Stimulated activated memory B cell treated with anti-CD40 and anti-IgM and Interleukin-4, amounts not matched to agents 10 μg/mL and 1 μg/mL and 100 μg/mL, for 72 hours (primary cell): Measurements from ENCODE around the gene PPM1L.

Experiments used
- ATAC-seq: fragments of 150-1000 bp; cut with Tn5 transposase; 2 replicates; pipeline ENCODE4 v1.10.0; 2021
- H3K27ac Mint-ChIP-seq: one replicate; pipeline ENCODE4 v1.8.0; 2022; ENCODE audit warnings: mild to moderate bottlenecking, mixed read lengths
- H3K27me3 Mint-ChIP-seq: one replicate; pipeline ENCODE4 v1.8.0; 2022; ENCODE audit warnings: mixed read lengths
- H3K36me3 Mint-ChIP-seq: one replicate; pipeline ENCODE4 v1.8.0; 2022; ENCODE audit warnings: mixed read lengths
- H3K4me1 Mint-ChIP-seq: one replicate; pipeline ENCODE4 v1.8.0; 2022; ENCODE audit warnings: mixed read lengths
- H3K4me3 Mint-ChIP-seq: one replicate; pipeline ENCODE4 v1.8.0; 2022; ENCODE audit warnings: mild to moderate bottlenecking, moderate library complexity, mixed read lengths
- H3K9me3 Mint-ChIP-seq: one replicate; pipeline ENCODE4 v1.8.0; 2022; ENCODE audit warnings: mixed read lengths

Gene PPM1L

GRCh38 chr3:161064413-161064812 lies 308.4 kb downstream of the PPM1L start:
- no peak overlapping the region for H3K27ac Mint-ChIP-seq
- peaks cover 35% of the 10 kb centered on the region for H3K4me1 Mint-ChIP-seq
- H3K9me3 Mint-ChIP-seq, result no peaks in the 10 kb centered on the region
- peaks cover 17% of the 10 kb centered on the region for H3K36me3 Mint-ChIP-seq
- no peak overlapping the region for H3K4me3 Mint-ChIP-seq
- no peaks in the 10 kb centered on the region for H3K27me3 Mint-ChIP-seq
- ATAC-seq, result no peak

- Mint-ChIP-seq H3K4me3 (no peak overlapping the region), H3K36me3 (peaks cover 17% of the 10 kb centered on the region)
Measured at GRCh38 chr3:161066930-161067329, 310.9 kb downstream of the PPM1L start.

GRCh38 chr3:161067335-161067734 lies 311.3 kb downstream of the PPM1L start:
- Mint-ChIP-seq H3K27ac (peak overlapping the region; percentile 57), H3K4me1 (peaks cover 49% of the 10 kb centered on the region), H3K36me3 (peaks cover 17% of the 10 kb centered on the region), H3K9me3 (no peaks in the 10 kb centered on the region), H3K27me3 (no peaks in the 10 kb centered on the region), H3K4me3 (no peak overlapping the region)
- ATAC-seq, result no peak

More at GRCh38 chr3:161066930-161067329, 310.9 kb downstream of the PPM1L start:
- H3K4me1 Mint-ChIP-seq, result peaks cover 49% of the 10 kb centered on the region
- H3K27me3 Mint-ChIP-seq, result no peaks in the 10 kb centered on the region
- peak; percentile 24 for ATAC-seq
- H3K9me3 Mint-ChIP-seq, result no peaks in the 10 kb centered on the region
- peak overlapping the region; percentile 57 for H3K27ac Mint-ChIP-seq

DNA sequence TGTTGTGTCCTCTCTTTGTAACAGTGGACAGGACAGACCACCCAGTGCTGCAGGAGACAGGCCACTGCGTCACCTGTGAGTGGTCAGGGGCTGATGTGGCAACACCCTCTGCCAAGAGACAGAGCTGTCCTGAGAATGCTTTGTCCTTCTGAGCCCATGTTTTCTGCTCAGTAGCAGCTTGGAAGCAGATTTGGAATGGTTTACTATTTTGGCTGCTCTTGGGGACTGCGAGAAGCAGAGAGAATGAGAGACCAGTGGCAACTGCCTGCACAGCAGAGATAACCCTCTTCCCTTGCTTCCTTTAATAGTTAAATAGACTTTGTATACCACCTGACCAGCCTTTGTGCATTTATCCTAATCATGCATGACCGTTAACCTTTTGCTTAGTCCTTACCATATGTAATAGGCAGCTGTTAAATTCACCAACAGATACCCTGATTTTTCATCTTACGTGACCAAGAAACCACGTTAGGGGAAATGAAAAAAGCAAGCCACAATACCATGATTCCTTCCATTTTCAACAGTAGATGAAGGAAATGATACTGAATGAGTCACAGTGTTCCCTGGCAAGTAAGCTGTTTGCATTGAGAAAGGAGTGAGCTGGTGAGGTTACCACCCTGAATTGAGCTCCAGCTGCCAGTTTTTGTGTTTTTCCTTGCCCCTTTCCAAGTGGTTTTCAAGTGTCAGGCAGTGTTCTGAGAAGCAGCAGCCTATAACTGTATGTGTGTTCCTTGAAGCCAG lies 313.6 kb downstream of the PPM1L start:
- peak overlapping the region; percentile 27 for H3K4me3 Mint-ChIP-seq
- H3K9me3 Mint-ChIP-seq, result no peaks in the 10 kb centered on the region
- H3K4me1 Mint-ChIP-seq, result peaks cover 49% of the 10 kb centered on the region
- ATAC-seq, result peak; percentile 97
- H3K36me3 Mint-ChIP-seq, result peaks cover 17% of the 10 kb centered on the region
- peak overlapping the region; percentile 57 for H3K27ac Mint-ChIP-seq
- H3K27me3 Mint-ChIP-seq, result no peaks in the 10 kb centered on the region

GRCh38 chr3:161070252-161070930 lies 314.4 kb downstream of the PPM1L start:
- Mint-ChIP-seq H3K4me3 (no peak overlapping the region), H3K36me3 (peaks cover 13% of the 10 kb centered on the region), H3K4me1 (peaks cover 49% of the 10 kb centered on the region), H3K27ac (peak overlapping the region; percentile 57), H3K9me3 (no peaks in the 10 kb centered on the region), H3K27me3 (no peaks in the 10 kb centered on the region)
- no peak for ATAC-seq

DNA sequence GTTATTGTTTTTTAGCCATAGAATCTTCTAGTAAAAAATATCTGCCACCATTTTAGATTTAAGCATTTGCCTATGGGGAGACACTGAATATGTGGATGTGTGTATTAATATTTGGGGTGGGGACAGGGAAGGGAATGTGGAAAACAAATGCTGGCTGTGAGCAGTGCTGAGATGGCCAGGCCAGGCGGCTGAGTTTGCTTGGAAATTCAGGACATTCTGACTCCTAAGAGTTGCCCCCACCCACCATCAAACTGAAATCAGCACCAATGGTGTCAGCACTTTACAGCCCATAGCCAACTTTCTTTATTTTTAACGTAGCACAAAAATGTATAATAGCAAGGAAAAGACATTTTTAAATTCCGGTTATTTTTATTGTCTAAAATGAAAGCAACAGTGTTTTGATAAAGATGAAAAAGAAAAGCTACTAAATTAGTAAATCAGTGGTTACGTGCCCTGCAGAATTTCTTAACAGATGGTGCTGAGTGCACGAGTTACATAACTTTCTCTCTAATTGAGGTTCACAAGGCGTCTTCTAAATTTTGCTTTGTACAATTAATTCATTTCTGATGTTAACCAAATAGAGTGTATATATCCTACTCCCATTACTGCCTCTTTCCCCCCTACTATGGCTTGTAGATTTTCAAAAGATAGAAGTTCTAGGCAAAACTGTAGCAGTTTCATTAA lies 315.1 kb downstream of the PPM1L start:
- ATAC-seq, result no peak
- H3K27ac Mint-ChIP-seq, result no peak overlapping the region
- no peaks in the 10 kb centered on the region for H3K9me3 Mint-ChIP-seq
- peaks cover 11% of the 10 kb centered on the region for H3K36me3 Mint-ChIP-seq
- no peaks in the 10 kb centered on the region for H3K27me3 Mint-ChIP-seq
- H3K4me1 Mint-ChIP-seq, result peaks cover 48% of the 10 kb centered on the region
- no peak overlapping the region for H3K4me3 Mint-ChIP-seq

GRCh38 chr3:161072211-161072621 lies 316.2 kb downstream of the PPM1L start:
- ATAC-seq, result no peak
- Mint-ChIP-seq H3K27ac (no peak overlapping the region), H3K9me3 (no peaks in the 10 kb centered on the region), H3K4me3 (no peak overlapping the region), H3K36me3 (peaks cover 8% of the 10 kb centered on the region), H3K27me3 (no peaks in the 10 kb centered on the region), H3K4me1 (peaks cover 37% of the 10 kb centered on the region)

DNA sequence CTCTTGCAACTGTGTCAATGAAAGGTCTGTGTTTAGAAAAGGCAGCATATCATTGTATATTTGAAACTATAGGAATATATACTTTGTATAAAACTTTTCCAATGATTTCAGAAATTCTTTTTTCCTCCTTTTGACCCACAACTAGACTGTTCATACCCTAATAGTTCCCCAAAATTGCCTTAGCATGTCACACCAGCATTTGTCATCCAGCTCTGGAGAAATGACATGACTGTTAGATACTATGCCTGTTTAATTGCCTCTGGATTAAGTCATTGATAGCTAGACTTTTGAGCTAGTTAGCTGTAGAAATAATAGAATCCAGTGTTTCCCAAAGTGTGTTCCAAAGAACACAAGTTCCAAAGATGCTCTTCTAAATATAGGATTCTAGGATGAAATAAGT lies 316.7 kb downstream of the PPM1L start:
- no peaks in the 10 kb centered on the region for H3K9me3 Mint-ChIP-seq
- H3K27me3 Mint-ChIP-seq, result no peaks in the 10 kb centered on the region
- ATAC-seq, result no peak
- H3K36me3 Mint-ChIP-seq, result peaks cover 7% of the 10 kb centered on the region
- peaks cover 33% of the 10 kb centered on the region for H3K4me1 Mint-ChIP-seq
- no peak overlapping the region for H3K4me3 Mint-ChIP-seq
- no peak overlapping the region for H3K27ac Mint-ChIP-seq

- H3K27me3 Mint-ChIP-seq, result no peaks in the 10 kb centered on the region
- no peak overlapping the region for H3K27ac Mint-ChIP-seq
- H3K9me3 Mint-ChIP-seq, result no peaks in the 10 kb centered on the region
- no peak for ATAC-seq
- no peak overlapping the region for H3K4me3 Mint-ChIP-seq
- H3K4me1 Mint-ChIP-seq, result peaks cover 33% of the 10 kb centered on the region
- H3K36me3 Mint-ChIP-seq, result peaks cover 7% of the 10 kb centered on the region
Measured at GRCh38 chr3:161073181-161073580, 317.1 kb downstream of the PPM1L start.

DNA sequence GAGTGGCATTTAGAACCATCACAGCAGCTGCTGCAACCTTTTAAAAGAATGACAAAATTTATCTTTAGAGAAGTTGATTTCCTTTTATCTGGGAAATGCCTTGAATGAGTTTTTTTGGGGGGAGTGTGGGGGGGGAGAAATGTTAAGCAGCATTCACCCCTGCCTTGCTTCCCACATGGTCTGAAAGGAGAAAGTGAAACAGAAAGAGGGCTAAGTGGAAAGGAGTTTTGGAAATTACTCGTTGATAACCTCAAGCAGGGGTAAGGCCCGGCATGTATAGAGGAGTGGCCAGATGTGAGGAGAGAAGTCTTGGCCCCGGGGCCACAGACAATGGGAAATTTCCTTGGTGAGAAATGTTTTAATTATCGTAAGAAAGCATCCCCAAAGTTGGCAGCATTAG lies 325.6 kb downstream of the PPM1L start:
- Mint-ChIP-seq H3K27me3 (no peaks in the 10 kb centered on the region), H3K27ac (peak overlapping the region; percentile 19), H3K9me3 (no peaks in the 10 kb centered on the region), H3K4me3 (no peak overlapping the region), H3K36me3 (no peaks in the 10 kb centered on the region), H3K4me1 (peaks cover 22% of the 10 kb centered on the region)
- ATAC-seq, result peak; percentile 51

- Mint-ChIP-seq H3K4me1 (peaks cover 22% of the 10 kb centered on the region), H3K9me3 (no peaks in the 10 kb centered on the region), H3K36me3 (no peaks in the 10 kb centered on the region), H3K27me3 (no peaks in the 10 kb centered on the region), H3K27ac (peak overlapping the region; percentile 19), H3K4me3 (no peak overlapping the region)
- no peak for ATAC-seq
Measured at GRCh38 chr3:161082063-161082462, 326.0 kb downstream of the PPM1L start.

- Mint-ChIP-seq H3K27ac (no peak overlapping the region), H3K36me3 (no peaks in the 10 kb centered on the region)
Measured at GRCh38 chr3:161083131-161083530, 327.1 kb downstream of the PPM1L start.

GRCh38 chr3:161084277-161084676 lies 328.2 kb downstream of the PPM1L start:
- Mint-ChIP-seq H3K36me3 (no peaks in the 10 kb centered on the region), H3K27ac (no peak overlapping the region), H3K4me3 (no peak overlapping the region), H3K9me3 (no peaks in the 10 kb centered on the region), H3K27me3 (no peaks in the 10 kb centered on the region), H3K4me1 (peaks cover 16% of the 10 kb centered on the region)
- no peak for ATAC-seq

More at GRCh38 chr3:161083131-161083530, 327.1 kb downstream of the PPM1L start:
- Mint-ChIP-seq H3K4me3 (no peak overlapping the region), H3K27me3 (no peaks in the 10 kb centered on the region), H3K4me1 (peaks cover 17% of the 10 kb centered on the region), H3K9me3 (no peaks in the 10 kb centered on the region)
- no peak for ATAC-seq

DNA sequence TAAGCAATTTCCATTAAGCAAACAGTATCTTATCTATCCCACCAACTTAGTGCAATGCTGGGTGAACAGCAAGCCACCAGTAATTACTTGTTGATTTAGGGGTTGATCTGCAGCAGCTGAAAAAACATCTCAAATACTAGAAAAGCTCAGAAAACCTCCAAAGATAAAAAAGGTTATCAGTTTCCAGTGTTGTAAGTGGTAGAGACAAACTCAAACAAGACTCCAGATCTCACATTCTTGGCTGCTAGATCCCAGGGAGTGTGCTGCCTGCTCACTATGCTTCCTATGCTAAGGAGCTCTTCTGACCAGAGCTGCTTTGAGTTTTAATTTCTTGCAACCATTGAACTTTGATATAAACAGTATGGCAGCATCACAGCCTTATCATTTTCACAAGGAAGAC lies 337.9 kb downstream of the PPM1L start:
- H3K36me3 Mint-ChIP-seq, result no peaks in the 10 kb centered on the region
- H3K9me3 Mint-ChIP-seq, result no peaks in the 10 kb centered on the region
- H3K4me3 Mint-ChIP-seq, result no peak overlapping the region
- no peak overlapping the region for H3K27ac Mint-ChIP-seq
- no peaks in the 10 kb centered on the region for H3K27me3 Mint-ChIP-seq
- no peaks in the 10 kb centered on the region for H3K4me1 Mint-ChIP-seq
- ATAC-seq, result no peak

GRCh38 chr3:161096771-161097367 lies 340.8 kb downstream of the PPM1L start:
- Mint-ChIP-seq H3K4me3 (no peak overlapping the region), H3K27me3 (no peaks in the 10 kb centered on the region), H3K9me3 (no peaks in the 10 kb centered on the region), H3K36me3 (no peaks in the 10 kb centered on the region), H3K4me1 (no peaks in the 10 kb centered on the region), H3K27ac (no peak overlapping the region)
- no peak for ATAC-seq
